ENCODE results near the gene PRDM16.

- TF ChIP-seq CTCF (conservative IDR thresholded peaks at IDR 0.05) (no peak), ZFX (IDR thresholded peaks at IDR 0.05) (no peak)
Observed at GRCh38 chr1:3345792-3346191, 276.8 kb downstream of the PRDM16 start.

Measured in C4-2B (cell line).